GM19468 (cell line): Measurements from ENCODE around the gene A1CF.

Source experiments
- ATAC-seq: cut with Tn5 transposase; IDR thresholded peaks from one replicate; pipeline ENCODE4 v1.9.1; 2021; ENCODE audit warnings: mild to moderate bottlenecking, moderate library complexity, moderate number of reproducible peaks; ENCODE audit not compliant: unreplicated experiment; ENCODE audit errors: extremely low read depth

Gene A1CF

DNA sequence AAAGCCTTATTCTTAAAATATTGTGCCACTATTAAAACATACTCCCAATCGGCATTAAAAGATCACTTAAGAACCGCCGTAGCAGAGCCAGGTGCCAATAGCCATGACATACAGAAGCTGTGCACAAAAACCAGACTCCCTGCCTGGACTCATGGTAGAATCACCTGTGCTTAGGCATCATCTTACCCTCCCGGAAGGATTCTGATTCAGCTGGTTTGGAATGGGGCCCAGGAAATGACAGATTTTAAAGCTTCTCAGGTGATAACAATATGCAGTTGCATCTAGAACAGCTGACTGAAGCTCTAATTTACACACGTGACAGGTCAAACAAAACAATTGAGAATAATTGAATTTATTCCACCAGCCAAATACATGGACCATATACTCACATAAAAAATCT, 10.7 kb downstream of the A1CF start:
- ATAC-seq, result no peak

DNA sequence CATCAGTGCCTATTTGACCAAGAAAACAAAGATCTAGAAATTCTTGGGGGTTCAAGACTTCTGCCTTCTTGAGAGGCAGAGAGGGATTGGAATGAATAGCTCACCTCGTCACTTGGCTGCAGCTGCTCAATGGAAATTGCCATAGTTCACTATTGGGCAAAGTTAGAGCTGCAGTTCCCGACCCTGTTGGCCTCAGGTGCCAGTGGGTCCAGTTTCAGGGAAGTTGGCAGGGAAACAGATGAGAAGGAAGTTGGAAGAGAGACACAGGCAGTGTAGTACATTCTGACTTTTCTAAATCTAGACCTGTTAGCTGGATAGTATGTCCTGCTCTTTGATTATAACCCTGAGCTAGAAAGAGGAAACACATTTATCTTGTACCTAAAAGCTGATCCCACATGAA, 19.1 kb downstream of the A1CF start:
- ATAC-seq, result no peak

DNA sequence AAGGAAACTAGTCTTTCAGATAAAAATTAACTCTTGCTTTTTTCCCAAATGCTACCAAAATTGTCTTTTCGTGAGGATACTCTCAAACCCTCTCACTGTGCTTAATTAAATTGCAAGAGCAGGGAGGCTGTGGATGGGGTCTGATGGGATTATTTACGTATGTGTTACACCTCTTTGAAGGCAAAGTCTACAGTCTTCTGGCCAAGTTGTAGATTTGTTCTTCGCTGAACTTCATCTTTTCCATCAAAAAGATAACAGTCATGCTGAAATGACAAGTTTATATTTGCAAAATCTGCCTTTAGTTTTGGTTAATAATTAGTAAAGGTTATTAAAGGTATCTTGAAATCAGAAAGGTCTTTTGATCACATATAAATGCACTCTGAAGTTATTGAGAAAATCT, 22.7 kb downstream of the A1CF start:
- ATAC-seq, result no peak

DNA sequence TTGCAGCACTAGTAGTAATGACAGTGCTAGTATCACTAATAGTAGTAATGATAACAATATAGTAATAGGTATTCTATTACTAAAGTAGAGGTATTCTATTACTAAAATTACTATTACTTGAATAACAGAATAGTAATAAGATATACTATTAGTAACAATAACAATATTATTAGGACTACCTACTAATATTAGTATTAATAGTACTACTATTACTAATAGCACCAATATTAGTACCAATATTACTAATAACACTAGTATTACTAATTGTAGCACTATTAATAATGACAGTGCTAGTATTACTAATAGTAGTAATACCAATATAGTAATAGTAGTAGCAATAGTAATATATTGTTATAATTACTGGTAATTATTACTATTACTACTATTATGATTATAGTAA, 24.1 kb downstream of the A1CF start:
- ATAC-seq, result no peak

DNA sequence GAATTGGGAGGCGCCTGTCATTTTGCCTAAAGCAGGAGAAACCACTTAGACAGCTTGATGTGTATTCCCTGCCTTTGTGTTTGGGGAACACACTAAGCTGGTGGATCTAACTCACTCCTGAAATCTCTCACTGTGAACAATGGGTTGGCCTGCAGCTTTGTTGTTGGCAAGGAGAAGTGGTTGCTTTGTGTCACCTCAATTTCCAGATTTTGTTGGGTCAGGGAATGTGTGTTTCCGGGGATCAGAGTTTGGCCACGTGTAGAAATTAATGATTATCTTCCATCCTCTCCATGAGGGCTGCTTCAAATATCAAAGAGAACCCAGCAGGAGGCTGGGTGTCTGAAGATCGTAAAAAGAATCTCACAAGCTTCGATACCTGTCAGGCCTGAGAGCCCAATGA, 27.8 kb downstream of the A1CF start:
- no peak for ATAC-seq

DNA sequence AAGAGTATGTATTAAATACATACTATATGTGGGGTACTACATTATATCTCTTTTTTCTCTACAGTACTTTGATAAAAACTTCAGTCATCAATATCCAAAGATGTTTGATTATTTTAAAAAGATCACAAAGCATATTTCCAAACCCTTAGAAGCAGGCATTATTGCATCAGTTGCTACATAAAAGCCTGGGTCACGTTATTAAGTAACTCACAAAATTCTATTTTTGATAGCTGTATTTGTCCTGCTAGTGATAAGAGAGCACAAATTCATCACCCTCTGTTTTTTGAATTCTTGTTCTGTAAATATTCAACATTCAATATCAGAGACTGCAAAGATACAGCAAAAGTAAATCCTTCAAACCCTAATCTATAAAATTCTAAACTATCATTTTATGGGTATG, 30.0 kb downstream of the A1CF start:
- ATAC-seq, result no peak

DNA sequence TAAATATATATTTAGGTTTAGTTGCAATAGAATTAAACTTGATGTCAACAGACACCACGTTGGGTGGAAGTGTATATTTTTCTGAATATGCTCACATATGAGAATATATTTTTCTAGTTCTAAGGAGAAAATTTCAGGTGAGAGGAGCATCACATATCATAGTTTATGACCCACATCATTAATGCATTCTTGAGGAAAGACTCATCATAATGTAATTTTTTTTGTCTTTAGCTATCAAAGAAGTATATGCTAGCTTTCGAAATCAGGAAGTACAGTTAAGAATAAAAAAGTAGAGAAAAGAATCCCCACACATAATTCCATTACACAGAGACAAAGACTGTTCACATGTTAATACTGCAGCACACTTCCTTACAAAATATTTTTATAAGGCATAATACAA, 30.4 kb downstream of the A1CF start:
- no peak for ATAC-seq

DNA sequence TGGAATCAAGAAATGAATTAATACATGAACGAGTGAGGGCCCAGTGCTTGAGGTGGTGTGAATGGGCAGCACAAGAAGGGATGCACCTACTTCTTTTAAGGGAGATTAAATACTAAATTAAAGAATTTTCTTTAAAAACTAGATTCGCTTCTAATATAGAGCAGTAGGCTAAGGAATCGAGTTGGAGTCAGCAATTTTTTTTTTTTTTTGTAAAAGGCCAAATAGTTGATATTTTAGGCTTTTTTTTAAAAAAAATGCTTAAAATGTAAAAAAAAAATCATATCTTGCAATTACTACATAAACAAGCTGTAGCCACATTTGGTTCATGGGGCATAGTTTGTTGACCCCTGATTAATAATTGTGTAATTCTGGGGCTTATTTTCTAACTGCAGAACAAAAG, 31.9 kb downstream of the A1CF start:
- no peak for ATAC-seq

DNA sequence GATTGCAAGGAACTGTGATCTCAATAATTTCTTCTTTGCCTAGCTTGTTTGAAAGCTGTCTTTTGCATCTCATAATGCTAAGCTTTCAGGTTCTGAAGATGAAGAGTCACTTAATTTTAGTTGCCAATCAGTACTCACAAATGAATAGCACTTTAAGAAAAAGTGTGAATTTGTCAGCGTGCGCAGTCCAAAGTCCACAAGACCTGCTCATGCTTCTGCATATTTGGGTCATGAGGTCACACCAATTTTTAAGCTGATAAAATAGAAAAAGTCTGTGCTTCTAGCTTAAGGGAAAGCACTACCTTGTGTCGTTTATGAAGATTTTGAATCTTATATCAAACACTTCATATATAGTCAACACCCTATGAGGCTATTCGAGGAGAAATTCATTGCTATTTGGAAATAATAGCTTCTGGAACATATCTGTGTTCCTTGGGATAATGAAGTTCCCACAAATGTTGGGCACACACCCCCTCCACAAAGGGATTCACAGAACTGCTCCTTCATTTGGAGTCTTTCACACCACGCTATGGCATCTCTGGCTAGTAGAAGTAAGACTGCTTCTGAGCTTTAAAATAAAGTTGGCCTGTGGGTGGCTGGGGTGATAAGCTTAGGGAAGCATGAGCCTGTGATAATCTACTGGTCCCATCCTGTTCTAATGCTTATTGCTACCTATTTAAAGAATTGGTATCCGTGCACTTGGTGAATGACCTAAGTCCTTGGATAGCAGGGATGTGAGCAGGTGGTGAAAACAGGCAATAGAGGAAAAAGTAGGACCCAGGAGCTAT, 33.3 kb downstream of the A1CF start:
- ATAC-seq, result no peak

DNA sequence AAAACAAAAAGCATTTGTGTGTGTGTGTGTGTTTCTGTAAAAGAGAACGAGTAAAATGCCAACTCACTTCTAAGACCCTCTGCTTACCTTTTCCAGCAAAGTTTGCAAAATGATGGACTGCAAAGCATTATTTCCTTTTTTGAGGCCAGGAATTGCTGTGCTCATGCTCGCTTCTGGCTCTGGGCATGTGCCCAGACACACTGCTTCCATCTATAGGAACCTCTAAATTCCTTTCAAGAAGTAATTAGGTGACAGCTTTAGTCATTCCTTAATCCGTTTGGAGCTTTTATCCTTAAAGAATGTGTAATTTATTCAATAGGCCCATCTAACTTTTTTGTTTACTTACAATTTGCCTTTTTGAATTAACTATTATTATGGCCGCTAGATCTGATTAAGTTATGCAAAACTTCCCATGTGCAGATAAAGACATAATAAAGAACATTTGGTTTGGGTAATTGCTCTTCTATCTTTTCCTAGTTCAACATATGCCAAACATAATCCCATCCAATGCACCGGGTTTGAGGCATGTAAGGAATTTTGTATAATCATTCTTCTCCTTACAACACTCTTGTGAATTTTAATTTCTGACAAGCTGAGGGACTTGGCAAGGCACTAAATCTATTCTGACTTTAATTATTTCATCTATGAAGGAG, 34.7 kb downstream of the A1CF start:
- no peak for ATAC-seq

DNA sequence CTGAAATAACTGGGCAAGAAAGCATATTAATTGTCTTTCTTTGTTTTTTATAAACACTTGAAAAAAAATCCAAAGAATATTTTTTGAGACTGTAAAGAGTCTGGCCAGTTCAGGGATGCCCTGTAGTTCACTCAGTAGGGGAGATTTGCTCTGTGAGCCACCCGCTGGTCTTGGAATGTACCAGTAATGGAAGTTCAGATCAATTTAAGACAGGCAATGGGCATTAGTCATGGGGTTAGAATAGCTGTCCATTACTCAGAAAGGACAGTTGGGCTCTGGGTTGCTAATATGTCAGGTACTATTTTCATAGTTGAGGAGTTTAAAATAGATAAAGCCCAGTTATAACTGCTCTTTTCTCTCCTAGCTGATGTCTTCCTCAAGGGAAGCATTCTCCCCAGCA, 38.7 kb downstream of the A1CF start:
- ATAC-seq, result no peak

DNA sequence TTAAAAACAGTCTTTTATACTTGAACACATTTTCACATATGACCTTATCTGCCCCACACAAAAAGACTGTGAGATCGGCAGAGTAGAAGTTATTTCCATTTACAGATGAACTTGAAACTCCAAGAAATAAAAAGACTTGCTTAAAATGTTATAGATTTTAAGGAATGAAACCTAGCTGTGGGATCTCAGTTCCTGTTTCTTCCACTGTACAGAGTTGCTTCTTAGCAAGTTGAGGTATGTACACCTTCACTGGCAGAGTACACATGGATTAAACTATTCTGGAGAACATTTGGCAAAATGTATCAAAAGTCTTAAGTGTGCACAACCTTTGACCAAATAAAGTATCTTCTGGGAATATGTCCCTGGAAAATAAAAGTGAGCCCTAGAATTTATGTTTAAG, 48.3 kb downstream of the A1CF start:
- no peak for ATAC-seq

DNA sequence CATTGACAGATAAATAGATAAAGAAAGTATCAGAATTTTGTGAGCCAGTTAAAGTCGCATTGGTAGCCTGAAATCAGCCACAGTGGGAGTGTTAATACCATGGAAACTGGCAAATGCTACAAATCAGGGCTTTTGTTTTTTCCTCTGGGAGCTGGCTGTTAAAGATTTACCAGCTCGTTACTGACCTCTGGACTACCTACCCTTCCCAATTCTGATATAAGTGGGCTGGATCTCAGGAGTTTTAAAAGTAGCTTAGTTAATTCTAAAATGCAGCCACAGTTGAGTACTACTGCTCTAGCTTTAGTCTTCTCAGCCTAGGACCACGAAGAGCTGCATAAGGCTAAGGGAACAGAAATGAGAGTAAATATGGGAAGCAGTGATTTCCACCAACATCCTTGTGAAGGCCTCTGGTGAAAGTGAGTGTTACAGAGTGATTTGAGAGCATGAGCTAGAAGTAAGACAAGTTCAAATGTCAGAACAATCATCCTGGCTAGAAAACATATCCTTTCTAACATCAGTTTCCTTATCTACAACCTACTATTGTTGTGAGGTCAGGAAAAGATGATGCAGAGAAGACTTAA, 53.2 kb downstream of the A1CF start:
- ATAC-seq, result no peak

DNA sequence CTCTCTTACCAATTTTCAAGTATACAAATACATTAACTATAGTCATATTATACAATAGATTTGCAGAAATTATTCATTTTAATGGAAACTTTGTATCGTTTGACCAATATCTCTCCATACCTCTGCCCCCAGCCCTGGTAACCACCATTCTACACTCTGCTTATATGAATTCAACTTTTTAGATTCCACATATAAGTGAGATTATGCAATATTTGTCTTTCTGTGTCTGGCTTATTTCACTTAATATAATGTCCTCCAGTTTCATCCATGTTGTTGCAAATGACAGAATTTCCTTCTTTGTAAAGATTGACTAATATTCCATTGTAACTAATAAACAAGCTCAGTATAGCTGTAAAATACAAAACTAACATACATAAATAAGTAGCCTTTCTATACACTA, 55.4 kb downstream of the A1CF start:
- ATAC-seq, result no peak

DNA sequence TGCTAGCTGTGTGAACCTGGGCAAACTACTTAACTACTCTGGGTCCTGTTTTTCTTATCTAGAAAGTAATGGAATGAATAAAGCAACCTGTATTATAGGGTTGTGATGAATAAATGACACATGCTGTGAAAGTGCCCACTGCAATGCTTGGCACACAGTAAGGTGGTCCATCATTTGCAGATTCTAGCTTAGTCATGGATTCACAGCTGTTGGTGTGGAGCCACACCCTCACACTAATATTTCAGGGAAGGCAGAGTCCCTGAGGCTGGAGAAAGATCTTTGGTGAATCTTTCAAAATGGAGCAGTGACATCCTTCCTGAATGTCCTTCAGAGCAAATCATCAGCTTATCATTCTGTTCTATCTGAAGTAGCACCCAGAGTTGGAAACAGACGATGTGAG, 60.6 kb downstream of the A1CF start:
- no peak for ATAC-seq

DNA sequence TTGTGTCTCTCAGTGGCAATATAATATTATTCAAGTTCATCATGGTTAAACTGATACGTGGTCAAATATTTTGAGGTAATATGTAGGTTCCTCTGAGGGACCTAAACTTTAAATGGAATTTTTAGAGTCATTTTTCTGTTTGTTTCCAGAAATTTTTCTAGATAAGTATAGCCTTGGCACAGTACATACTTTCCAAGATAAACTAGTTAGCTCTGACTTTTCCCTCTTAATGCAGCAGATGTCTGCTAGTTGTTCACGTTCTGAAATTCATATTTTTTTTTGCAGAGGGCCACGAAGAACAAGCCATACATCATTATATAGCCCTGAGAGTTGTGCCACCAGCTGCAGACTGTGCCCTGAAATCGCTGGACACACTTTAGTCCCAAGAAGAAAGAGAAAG, 61.6 kb downstream of the A1CF start:
- ATAC-seq, result no peak

DNA sequence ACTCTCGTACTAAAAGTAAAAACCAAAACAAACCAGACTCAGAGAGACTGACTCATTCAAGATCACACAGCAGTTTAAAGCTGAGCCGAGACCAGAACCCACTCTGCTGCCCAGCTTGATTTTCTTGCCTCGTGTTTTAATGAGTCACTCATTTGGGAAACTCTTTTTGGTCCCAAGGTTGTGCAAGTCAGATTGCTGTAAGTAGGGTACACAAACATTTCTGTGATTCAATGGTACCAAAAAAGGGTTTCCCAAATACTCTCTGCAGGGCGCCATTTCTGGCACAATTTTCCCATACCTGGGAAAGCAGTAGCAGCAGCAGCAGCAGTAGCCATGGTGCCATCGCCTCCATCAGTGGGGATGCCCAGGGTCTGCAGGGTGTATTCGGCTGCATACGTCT, 75.8 kb downstream of the A1CF start:
- no peak for ATAC-seq

DNA sequence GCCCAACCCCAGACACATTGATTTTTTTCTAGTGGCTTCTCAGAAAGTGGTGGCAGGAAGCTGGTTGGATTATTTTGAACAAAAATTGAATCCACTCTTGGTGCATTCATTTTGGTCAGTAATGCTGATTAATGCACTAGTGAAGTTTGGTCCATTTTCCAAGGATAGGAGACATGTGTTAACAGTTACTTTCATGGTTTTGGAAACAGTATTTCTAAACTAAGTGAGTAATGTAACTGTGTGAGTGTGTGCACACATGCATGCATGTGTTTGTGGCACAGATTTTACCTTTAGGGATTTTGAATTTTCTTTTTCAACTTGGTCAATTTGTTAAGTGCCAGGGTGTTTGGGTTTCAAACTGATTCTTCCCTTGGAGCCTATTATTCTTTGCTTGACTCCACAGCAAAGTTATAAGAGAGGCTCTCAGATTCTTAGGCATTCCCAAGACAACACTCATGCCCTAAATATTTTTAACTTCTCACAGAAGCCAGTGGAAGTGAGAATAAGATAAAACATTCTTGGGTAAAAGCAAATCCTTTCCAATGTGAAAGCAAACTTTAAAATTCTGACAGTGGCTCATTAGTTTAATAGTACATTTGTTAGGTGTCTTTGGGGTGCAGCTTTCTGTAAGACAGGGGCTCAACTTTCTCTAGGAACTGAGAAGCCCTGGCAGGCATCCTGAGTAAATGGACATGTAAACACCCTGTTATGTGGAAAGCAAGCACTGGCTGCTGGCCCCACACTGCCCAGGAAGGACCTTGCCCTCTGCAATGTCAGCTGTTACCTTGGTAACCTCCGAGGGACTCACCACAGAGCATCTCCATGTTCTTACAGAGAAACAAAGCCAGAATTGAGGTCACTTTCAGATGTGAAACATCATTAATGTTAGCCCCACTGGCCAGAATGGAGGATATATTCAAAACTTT, 77.3 kb downstream of the A1CF start:
- ATAC-seq, result no peak

DNA sequence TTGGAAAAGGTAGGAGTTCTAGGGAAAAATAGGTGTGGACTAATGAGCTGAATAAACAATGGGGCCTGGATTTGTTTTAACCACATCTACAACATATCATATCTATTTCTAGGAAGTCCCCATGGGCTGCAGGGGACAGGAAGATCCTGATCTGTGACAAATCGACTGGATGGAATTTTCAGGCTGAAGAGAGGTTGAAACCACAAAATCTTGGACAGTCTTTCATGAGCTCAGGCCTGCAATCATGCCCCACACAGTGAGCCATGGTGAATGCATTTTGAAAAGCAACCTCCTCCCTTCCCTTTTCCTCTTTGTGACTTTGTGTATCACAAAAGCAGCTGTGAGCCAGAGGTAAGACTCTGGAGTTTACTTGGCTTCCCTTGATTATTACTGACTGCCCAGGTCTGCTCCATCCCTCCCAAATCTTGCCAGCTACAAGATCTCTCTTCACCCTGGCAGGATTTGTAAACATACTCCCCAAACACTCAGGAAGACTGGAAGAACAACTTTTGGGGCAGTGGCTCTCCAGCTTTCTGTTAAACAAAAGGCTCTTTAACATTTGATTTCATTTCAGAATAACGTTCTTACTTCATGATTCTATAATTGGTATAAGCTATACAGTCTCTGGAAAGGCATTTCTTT, 79.3 kb downstream of the A1CF start:
- ATAC-seq, result no peak

DNA sequence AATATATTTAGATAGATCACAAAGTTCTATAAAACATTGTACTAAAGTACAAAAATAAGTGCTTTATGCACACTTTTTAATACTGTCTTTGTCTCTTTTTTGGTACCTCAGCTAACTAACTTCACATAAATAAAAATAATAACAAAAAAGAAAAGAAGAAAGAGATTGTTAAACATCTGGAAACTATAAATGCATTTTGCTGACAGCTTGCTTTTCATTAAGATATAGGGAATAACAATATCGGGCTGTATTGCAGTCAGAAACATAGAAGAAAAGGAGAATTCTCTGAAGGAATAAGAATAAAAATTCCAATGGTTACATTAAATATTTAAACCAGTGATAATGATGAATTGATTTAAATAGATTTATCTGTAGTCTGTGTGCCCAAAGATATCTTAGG, 85.8 kb downstream of the A1CF start:
- ATAC-seq, result no peak
